OCI-LY7 (cell line): ENCODE results near the gene FBXW11. TPM values are rescaled to one million over a fixed set of nuclear protein-coding genes. Genes with fewer than 3 reads are reported as not detected.

Experiments used
- BruUV-seq: library from RNA; stranded (reverse); fragments of 400-500 nt; replicated peaks from 2 replicates; lab custom pipeline; 2021; lab: Mats Ljungman, UMichigan
- CTCF ChIA-PET: fragments of 300-600 bp; sonication (Branson Sonifier 250); formaldehyde crosslinking; loops from one replicate; lab custom pipeline; 2022; ENCODE audit warnings: antibody characterized with exemption; ENCODE audit not compliant: unreplicated experiment; lab: Charles Lee
- POLR2A ChIA-PET: fragments of 300-600 bp; sonication (Branson Sonifier 250); formaldehyde crosslinking; loops from one replicate; lab custom pipeline; 2022; ENCODE audit warnings: antibody characterized with exemption; lab: Charles Lee
- DNase-seq: peaks from one replicate; pipeline ENCODE4 v3.0.0-alpha.2; 2015; ENCODE audit warnings: low spot score
- H2AFZ ChIP-seq: fragments of 200-600 bp; sonication (generic), shearing (Covaris generic); 2 replicates; pipeline ENCODE4 v1.6.1; 2014; ENCODE audit warnings: mild to moderate bottlenecking, antibody characterized with exemption, low read length, moderate library complexity
- H3K27ac ChIP-seq: fragments of 200-600 bp; sonication (generic); 2 replicates; pipeline ENCODE4 v1.5.1; 2014; ENCODE audit warnings: mixed run types, low read depth, mild to moderate bottlenecking, moderate library complexity, low read length, inconsistent platforms; ENCODE audit not compliant: poor library complexity, severe bottlenecking
- H3K36me3 ChIP-seq: fragments of 200-600 bp; sonication (generic); 2 replicates; pipeline ENCODE4 v1.6.1; 2014; ENCODE audit warnings: mild to moderate bottlenecking, antibody characterized with exemption, low read length, moderate library complexity, mixed read lengths; ENCODE audit not compliant: insufficient read depth
- H3K4me1 ChIP-seq: fragments of 200-600 bp; sonication (generic); 2 replicates; pipeline ENCODE4 v1.5.1; 2014; ENCODE audit warnings: mild to moderate bottlenecking, low read length; ENCODE audit not compliant: insufficient read depth, poor library complexity, severe bottlenecking
- H3K4me2 ChIP-seq: fragments of 200-600 bp; sonication (generic); 2 replicates; pipeline ENCODE4 v1.6.1; 2014; ENCODE audit warnings: mild to moderate bottlenecking, low read length
- H3K4me3 ChIP-seq: fragments of 200-600 bp; sonication (generic); 2 replicates; pipeline ENCODE4 v1.5.1; 2014; ENCODE audit warnings: mild to moderate bottlenecking, low read depth, low read length; ENCODE audit not compliant: poor library complexity, severe bottlenecking
- H3K79me2 ChIP-seq: fragments of 200-600 bp; sonication (generic); 2 replicates; pipeline ENCODE4 v1.6.1; 2016; ENCODE audit warnings: low read depth, mild to moderate bottlenecking, low read length, moderate library complexity, mixed read lengths; ENCODE audit not compliant: insufficient read depth
- H3K9me2 ChIP-seq: fragments of 200-600 bp; sonication (generic); 2 replicates; pipeline ENCODE4 v1.6.1; 2016; ENCODE audit warnings: mild to moderate bottlenecking, low read length, mixed read lengths; ENCODE audit not compliant: insufficient read depth
- H3K9me3 ChIP-seq: fragments of 200-600 bp; sonication (generic); 2 replicates; pipeline ENCODE4 v1.6.1; 2014; ENCODE audit warnings: mild to moderate bottlenecking, mixed run types, low read length, mixed read lengths
- H4K20me1 ChIP-seq: fragments of 200-600 bp; sonication (generic); 2 replicates; pipeline ENCODE4 v1.6.1; 2014; ENCODE audit warnings: mild to moderate bottlenecking, antibody characterized with exemption, low read length, moderate library complexity, mixed read lengths; ENCODE audit not compliant: insufficient read depth
- EZH2phosphoT487 ChIP-seq: fragments of 200-600 bp; sonication (generic); IDR thresholded peaks from 2 replicates; pipeline ENCODE4 v1.6.1; 2018; ENCODE audit warnings: low read depth, borderline replicate concordance, mild to moderate bottlenecking, mixed run types, antibody characterized with exemption, low read length, moderate library complexity, mixed read lengths
- intact Hi-C: fragments of 100-400 bp; cut with micrococcal nuclease; formaldehyde crosslinking; loops from one replicate; pipeline ENCODE4 v1.10.0; 2022; ENCODE audit not compliant: unreplicated experiment
- total RNA-seq, 2 experiments: library from RNA; depleted of rRNA in 1 of 2; stranded (reverse); fragments of >200 nt in 1 of 2; shearing (Covaris generic) in 1 of 2; gene quantifications; 2 replicates each; pipeline ENCODE4 v1.2.3, GENCODE V29; 2014 to 2022
- TF ChIP-seq, protein P1 (sequence below): fragments of 200-600 bp; sonication (generic); conservative IDR thresholded peaks from 2 replicates; pipeline ENCODE4 v1.5.1; 2014; ENCODE audit warnings: mild to moderate bottlenecking, antibody characterized with exemption, low read length, moderate library complexity, mixed read lengths

Gene FBXW11
- total RNA-seq, 2 experiments from 2014 or later: 33.0 to 51.5 TPM

DNA sequence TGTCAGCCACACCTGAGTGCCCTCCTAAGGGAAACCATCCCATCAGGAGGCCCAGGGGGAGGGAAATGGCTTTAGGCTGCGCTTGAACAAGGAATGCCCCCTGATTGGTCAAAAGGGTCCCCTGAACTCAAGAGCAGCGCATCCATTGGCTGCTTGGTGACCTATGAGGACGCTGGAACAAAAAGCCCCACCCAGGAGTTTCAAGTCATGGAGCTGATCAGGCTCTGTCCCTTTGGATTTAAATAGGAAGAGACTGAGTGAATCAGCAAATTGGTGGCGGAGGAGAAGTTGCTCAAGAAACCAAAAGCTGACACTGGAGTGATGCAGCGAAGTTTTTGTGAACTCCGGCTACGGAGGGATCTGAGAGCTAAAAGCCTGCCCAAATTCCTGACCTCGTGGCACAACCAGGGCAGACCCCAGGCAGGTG lies 154.2 kb downstream of the FBXW11 start:
- H3K9me3 ChIP-seq: no peaks in the 10 kb centered on the region
- no peak overlapping the region for H3K4me3 ChIP-seq
- no peaks in the 10 kb centered on the region for H3K9me2 ChIP-seq
- H3K27ac ChIP-seq: no peak overlapping the region
- H3K4me1 ChIP-seq: no peaks in the 10 kb centered on the region
- no peak overlapping the region for H3K4me2 ChIP-seq
- no peaks in the 10 kb centered on the region for H4K20me1 ChIP-seq
- no peaks in the 10 kb centered on the region for H3K79me2 ChIP-seq
- no peaks in the 10 kb centered on the region for H3K36me3 ChIP-seq
- DNase-seq: no peak
- ChIA-PET CTCF (no interaction called here), POLR2A (no interaction called here)
- BruUV-seq: no TSS peak
- TF ChIP-seq, protein P1, sequence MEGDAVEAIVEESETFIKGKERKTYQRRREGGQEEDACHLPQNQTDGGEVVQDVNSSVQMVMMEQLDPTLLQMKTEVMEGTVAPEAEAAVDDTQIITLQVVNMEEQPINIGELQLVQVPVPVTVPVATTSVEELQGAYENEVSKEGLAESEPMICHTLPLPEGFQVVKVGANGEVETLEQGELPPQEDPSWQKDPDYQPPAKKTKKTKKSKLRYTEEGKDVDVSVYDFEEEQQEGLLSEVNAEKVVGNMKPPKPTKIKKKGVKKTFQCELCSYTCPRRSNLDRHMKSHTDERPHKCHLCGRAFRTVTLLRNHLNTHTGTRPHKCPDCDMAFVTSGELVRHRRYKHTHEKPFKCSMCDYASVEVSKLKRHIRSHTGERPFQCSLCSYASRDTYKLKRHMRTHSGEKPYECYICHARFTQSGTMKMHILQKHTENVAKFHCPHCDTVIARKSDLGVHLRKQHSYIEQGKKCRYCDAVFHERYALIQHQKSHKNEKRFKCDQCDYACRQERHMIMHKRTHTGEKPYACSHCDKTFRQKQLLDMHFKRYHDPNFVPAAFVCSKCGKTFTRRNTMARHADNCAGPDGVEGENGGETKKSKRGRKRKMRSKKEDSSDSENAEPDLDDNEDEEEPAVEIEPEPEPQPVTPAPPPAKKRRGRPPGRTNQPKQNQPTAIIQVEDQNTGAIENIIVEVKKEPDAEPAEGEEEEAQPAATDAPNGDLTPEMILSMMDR: no peak
- TF ChIP-seq EZH2phosphoT487: no peak
- no peak overlapping the region for H2AFZ ChIP-seq
- intact Hi-C loops: no loop called here

DNA sequence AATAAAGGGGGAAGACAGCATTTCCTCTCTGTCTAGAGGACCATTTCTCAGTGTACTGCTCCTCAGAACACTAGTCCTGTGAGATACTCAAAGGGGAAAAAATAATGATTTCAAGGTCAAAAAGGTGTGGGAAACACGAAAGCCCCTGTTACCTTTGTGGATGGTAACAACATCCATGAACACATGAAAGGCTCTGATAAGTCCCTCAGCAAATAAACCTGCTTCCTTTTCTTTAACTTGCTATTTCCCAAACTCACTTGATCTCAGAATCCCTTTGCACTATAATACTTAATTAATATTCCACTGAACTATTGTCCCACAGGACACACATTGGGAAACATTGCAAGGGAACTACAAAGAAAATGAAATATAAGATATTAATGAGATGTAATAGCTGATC lies 155.2 kb downstream of the FBXW11 start:
- no TSS peak for BruUV-seq
- intact Hi-C loops: no loop called here
- Histone ChIP-seq H4K20me1 (no peaks in the 10 kb centered on the region), H3K9me2 (no peaks in the 10 kb centered on the region), H3K27ac (no peak overlapping the region), H3K4me1 (no peaks in the 10 kb centered on the region), H3K79me2 (no peaks in the 10 kb centered on the region), H3K4me3 (no peak overlapping the region), H3K9me3 (no peaks in the 10 kb centered on the region), H2AFZ (no peak overlapping the region), H3K4me2 (no peak overlapping the region), H3K36me3 (no peaks in the 10 kb centered on the region)
- ChIA-PET POLR2A (no interaction called here), CTCF (no interaction called here)
- DNase-seq: no peak
- TF ChIP-seq EZH2phosphoT487: no peak
- TF ChIP-seq, protein P1: no peak

DNA sequence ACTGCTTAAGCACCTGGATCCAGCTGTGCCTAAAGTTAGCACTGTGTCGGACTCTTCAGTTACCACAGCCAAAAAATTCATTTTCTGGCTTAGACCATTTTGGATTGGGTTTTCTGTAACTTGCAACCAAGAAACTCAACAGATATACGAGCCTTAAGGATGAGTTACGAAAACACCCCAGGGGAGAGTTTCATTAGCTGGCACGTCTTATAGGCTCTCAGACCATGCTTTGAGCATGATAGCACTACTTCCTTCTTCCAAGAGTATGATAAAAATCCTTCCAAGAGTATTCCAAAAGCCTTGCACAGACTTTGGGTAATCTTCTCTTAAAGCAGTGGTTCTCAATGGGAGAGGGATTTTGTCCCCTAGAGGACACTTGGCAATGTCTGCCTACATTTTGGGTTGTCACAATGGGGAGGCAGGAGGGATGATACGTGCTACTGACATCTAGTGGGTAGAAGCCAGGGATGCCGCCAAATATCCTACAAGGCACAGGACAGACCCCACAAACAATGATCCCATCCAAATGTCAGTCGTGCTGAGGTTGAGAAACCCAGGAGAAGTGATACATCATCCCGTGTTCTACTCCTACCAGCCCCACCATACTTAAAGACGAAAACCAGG lies 156.0 kb downstream of the FBXW11 start:
- Histone ChIP-seq H4K20me1 (no peaks in the 10 kb centered on the region), H3K36me3 (no peaks in the 10 kb centered on the region), H3K4me3 (no peak overlapping the region), H3K27ac (no peak overlapping the region), H3K4me2 (no peak overlapping the region), H2AFZ (no peak overlapping the region), H3K9me2 (no peaks in the 10 kb centered on the region), H3K9me3 (no peaks in the 10 kb centered on the region), H3K4me1 (no peaks in the 10 kb centered on the region), H3K79me2 (no peaks in the 10 kb centered on the region)
- DNase-seq: peak; percentile 24
- TF ChIP-seq, protein P1: peak; percentile 70
- TF ChIP-seq EZH2phosphoT487: no peak
- POLR2A ChIA-PET: no interaction called here
- intact Hi-C loops: no loop called here
- BruUV-seq: no TSS peak
- CTCF ChIA-PET: no interaction called here
